GM18511 (cell line): Measurements from ENCODE around the gene CMTM3.
"Not testable (repeated sequence)": the region's sequence is repeated elsewhere in the genome, so short reads cannot be mapped to it uniquely, and the experiment has no call there.

ENCODE experiments used
- ATAC-seq: cut with Tn5 transposase; IDR thresholded peaks from one replicate; pipeline ENCODE4 v1.9.1; 2021; ENCODE audit warnings: mild to moderate bottlenecking, moderate library complexity; ENCODE audit not compliant: unreplicated experiment

The CMTM3 gene

GRCh38 chr16:66608241-66609138 is 4.0 kb downstream of the CMTM3 start:
- peak; percentile 26 for ATAC-seq

- ATAC-seq: no peak
Observed at GRCh38 chr16:66609139-66609510, 4.6 kb downstream of the CMTM3 start.

GRCh38 chr16:66610111-66610820 is 5.8 kb downstream of the CMTM3 start:
- no peak for ATAC-seq

- not testable (repeated sequence) for ATAC-seq
Observed at GRCh38 chr16:66611911-66612310, 7.4 kb downstream of the CMTM3 start.

- no peak for ATAC-seq
Observed at GRCh38 chr16:66612422-66612821, 7.9 kb downstream of the CMTM3 start.

- ATAC-seq: no peak
Observed at GRCh38 chr16:66614161-66614802, 9.8 kb downstream of the CMTM3 start.

GRCh38 chr16:66616169-66616568 is 11.7 kb downstream of the CMTM3 start:
- ATAC-seq: no peak

GRCh38 chr16:66616592-66616991 is 12.1 kb downstream of the CMTM3 start:
- no peak for ATAC-seq

GRCh38 chr16:66617010-66617434 is 12.5 kb downstream of the CMTM3 start:
- no peak for ATAC-seq

- no peak for ATAC-seq
Observed at GRCh38 chr16:66617728-66618127, 13.2 kb downstream of the CMTM3 start.

- ATAC-seq: no peak
Observed at GRCh38 chr16:66618588-66619375, 14.3 kb downstream of the CMTM3 start.

- no peak for ATAC-seq
Observed at GRCh38 chr16:66619534-66620428, 15.3 kb downstream of the CMTM3 start.

- no peak for ATAC-seq
Observed at GRCh38 chr16:66620429-66620795, 15.9 kb downstream of the CMTM3 start.

GRCh38 chr16:66621973-66622372 is 17.5 kb downstream of the CMTM3 start:
- no peak for ATAC-seq

GRCh38 chr16:66622863-66623262 is 18.4 kb downstream of the CMTM3 start:
- ATAC-seq: no peak

- no peak for ATAC-seq
Observed at GRCh38 chr16:66623755-66624154, 19.3 kb downstream of the CMTM3 start.

- ATAC-seq: not testable (repeated sequence)
Observed at GRCh38 chr16:66627611-66628378, 23.3 kb downstream of the CMTM3 start.

GRCh38 chr16:66629856-66630255 is 25.4 kb downstream of the CMTM3 start:
- ATAC-seq: no peak
